Measurements from ENCODE around the gene COL4A1. TPM values are rescaled to one million over a fixed set of nuclear protein-coding genes. Genes with fewer than 3 reads are reported as not detected.

The COL4A1 gene
- total RNA-seq, 1 donor from 2014 or later = 5,210 TPM

DNA sequence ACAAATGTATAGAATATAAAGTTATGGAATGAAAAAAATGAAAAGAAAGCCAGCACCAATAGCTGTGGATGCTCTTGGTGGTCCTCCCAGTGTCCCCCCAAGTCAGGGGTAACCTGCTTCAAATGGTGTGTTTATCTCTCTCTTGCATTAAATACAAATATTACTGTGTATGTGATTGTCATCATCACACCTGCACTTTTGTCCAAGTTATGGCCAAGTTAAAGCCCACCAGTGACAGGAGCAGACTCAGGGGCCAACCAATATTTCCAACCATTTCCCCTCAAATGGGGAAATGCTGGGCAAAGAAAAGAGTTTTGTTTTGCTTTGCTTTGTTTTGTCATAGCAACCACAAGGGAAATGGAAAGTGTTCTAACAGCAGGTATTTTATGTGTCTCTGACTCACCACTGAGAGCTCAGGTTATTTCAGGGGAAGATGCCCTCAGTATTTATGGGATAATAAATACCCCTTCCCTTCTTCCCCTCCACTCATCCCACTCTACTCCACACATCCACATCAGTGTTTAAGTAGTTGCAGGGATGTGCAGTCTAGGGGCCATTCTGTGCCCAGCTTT is 133.6 kb downstream of the COL4A1 start:
- H3K27ac Mint-ChIP-seq (ENCODE audit: unreplicated experiment) = peak overlapping the region; percentile 88
- DNase-seq (ENCODE audit: low spot score) = no peak
- no peaks in the 10 kb centered on the region for H3K27me3 Mint-ChIP-seq (ENCODE audit: low read depth)
- TF ChIP-seq, protein P1, sequence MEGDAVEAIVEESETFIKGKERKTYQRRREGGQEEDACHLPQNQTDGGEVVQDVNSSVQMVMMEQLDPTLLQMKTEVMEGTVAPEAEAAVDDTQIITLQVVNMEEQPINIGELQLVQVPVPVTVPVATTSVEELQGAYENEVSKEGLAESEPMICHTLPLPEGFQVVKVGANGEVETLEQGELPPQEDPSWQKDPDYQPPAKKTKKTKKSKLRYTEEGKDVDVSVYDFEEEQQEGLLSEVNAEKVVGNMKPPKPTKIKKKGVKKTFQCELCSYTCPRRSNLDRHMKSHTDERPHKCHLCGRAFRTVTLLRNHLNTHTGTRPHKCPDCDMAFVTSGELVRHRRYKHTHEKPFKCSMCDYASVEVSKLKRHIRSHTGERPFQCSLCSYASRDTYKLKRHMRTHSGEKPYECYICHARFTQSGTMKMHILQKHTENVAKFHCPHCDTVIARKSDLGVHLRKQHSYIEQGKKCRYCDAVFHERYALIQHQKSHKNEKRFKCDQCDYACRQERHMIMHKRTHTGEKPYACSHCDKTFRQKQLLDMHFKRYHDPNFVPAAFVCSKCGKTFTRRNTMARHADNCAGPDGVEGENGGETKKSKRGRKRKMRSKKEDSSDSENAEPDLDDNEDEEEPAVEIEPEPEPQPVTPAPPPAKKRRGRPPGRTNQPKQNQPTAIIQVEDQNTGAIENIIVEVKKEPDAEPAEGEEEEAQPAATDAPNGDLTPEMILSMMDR (IDR thresholded peaks at IDR 0.05) = no peak
- H3K4me3 Mint-ChIP-seq (ENCODE audit: unreplicated experiment) = no peak overlapping the region
- H3K36me3 Mint-ChIP-seq (ENCODE audit: low read depth) = peaks cover 69% of the 10 kb centered on the region
- no peaks in the 10 kb centered on the region for H3K9me3 Mint-ChIP-seq (ENCODE audit: low read depth)
- peaks cover 4% of the 10 kb centered on the region for H3K4me1 Mint-ChIP-seq (ENCODE audit: low read depth)

DNA sequence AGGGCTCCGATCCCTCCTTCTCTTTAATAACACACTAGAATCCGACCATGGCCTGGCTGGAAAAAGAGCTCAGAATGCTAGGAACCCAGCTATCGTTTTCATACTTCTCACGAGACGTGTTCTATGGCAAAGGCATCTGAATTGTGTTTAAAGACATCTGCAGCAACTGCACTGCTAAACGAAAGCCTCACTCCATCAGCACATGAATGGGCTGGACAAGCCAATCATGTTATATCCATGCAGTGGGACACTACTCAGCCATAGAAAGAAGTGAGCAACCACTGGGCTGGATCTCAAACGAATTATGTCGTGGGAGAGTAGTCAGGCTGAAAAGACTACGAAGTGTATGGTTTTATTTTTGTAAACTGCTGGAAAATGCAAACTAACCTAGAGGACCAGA is 136.1 kb downstream of the COL4A1 start:
- Mint-ChIP-seq H3K27ac (ENCODE audit: unreplicated experiment) (peak overlapping the region; percentile 79), H3K4me1 (ENCODE audit: low read depth) (peaks cover 4% of the 10 kb centered on the region), H3K9me3 (ENCODE audit: low read depth) (no peaks in the 10 kb centered on the region), H3K36me3 (ENCODE audit: low read depth) (peaks cover 69% of the 10 kb centered on the region), H3K4me3 (ENCODE audit: unreplicated experiment) (no peak overlapping the region), H3K27me3 (ENCODE audit: low read depth) (no peaks in the 10 kb centered on the region)
- TF ChIP-seq, protein P1 (IDR thresholded peaks at IDR 0.05) = no peak
- no peak for DNase-seq (ENCODE audit: low spot score)

DNA sequence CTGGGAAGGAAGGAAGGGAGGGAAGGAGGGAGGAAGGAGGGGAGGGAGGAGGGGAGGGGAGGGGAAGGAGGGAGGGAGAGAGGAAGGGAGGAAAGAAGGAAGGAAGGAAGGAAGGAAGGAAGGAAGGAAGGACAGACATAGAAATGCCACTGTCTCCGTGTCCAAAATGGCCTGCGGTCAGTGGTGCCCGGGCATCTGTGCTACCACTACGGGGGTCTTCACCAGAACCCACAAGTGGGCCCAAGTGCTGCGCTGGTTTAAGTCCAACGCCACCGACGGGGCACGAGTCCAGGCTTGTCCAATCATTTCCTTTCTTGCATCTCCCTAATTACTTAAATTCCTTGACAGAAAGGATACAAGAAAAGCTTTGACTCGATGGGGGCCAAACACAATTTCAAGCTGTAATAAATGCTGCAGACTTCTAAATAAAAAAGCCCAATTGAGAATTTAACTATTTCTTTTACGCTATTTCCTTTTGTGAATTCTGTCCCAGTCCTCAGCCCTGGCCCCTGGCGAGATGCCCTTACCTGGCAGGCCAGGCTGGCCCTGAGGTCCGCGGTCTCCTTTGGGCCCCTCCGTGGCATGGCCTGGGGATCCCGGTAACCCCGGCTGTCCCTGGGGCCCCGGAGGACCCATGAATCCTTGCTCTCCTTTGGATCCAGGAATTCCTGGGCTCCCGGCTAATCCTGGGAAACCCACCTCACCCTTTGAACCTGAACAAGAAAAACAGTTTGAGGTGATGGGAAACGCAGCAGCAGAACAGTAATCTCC is 136.8 kb downstream of the COL4A1 start:
- Mint-ChIP-seq H3K9me3 (ENCODE audit: low read depth) (no peaks in the 10 kb centered on the region), H3K27me3 (ENCODE audit: low read depth) (no peaks in the 10 kb centered on the region), H3K4me1 (ENCODE audit: low read depth) (peaks cover 4% of the 10 kb centered on the region), H3K36me3 (ENCODE audit: low read depth) (peaks cover 67% of the 10 kb centered on the region), H3K27ac (ENCODE audit: unreplicated experiment) (peak overlapping the region; percentile 79), H3K4me3 (ENCODE audit: unreplicated experiment) (no peak overlapping the region)
- no peak for DNase-seq (ENCODE audit: low spot score)
- TF ChIP-seq, protein P1 (IDR thresholded peaks at IDR 0.05) = no peak

DNA sequence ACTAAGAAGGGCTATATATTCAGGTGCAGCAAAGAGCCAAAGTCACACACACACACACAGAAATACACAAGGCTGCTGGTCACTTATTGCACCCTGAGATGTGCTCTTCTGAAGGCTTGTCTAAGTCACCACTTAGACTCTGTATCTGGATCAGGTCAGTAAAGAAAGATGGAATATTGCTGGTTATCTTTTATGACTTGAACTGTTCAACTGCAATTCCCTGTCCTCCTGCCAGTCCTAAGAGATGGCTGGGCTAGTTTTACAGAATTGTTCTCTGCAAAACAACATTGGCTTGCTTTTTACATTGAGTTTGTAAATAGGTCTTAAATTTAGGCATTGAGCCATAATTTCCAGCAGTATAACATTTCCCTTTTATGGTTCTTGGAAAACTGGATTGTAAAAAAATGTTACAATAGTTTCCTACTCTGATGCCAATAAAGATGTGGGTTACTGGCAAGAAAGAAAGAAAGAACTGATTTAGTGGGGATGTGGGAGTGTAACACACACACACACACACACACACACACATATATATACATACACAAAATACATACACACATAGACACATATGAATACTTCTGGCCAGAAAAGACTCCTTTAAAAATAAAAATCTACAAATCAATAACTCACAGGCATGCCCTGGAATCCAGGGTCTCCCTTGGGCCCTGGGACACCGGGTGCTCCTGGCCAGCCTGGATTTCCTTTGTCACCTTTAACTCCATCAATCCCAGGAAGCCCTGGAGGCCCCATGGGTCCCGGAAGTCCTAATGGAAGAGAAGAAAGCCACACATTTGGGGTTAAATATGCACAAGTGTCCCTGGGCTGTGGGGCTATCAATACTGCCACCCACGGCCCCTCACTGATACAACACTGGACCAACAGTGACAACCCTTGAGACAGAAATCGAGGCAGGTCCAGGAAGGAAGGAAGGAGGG is 137.7 kb downstream of the COL4A1 start:
- H3K4me1 Mint-ChIP-seq (ENCODE audit: low read depth) = peaks cover 4% of the 10 kb centered on the region
- H3K27me3 Mint-ChIP-seq (ENCODE audit: low read depth) = no peaks in the 10 kb centered on the region
- TF ChIP-seq, protein P1 (IDR thresholded peaks at IDR 0.05) = no peak
- no peak for DNase-seq (ENCODE audit: low spot score)
- H3K4me3 Mint-ChIP-seq (ENCODE audit: unreplicated experiment) = no peak overlapping the region
- H3K36me3 Mint-ChIP-seq (ENCODE audit: low read depth) = peaks cover 64% of the 10 kb centered on the region
- no peaks in the 10 kb centered on the region for H3K9me3 Mint-ChIP-seq (ENCODE audit: low read depth)
- peak overlapping the region; percentile 70 for H3K27ac Mint-ChIP-seq (ENCODE audit: unreplicated experiment)

DNA sequence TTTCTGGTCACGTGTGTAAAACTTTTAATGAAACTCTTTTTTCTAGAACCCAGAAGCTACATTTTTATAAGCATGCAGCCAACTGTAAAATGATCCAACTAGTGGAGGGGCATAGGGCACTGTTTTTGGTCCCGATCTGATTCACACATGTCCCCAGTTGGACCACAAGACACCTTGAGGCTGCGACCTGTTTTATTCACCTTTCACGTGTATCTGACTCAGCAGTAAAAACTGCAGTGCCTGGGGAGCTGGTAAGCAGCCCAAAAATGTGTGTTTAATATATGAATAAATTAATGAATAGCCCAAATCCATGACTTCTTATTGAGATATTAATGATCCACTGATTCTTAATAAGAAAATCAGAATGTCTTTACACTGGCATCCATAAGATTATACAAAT is 140.4 kb downstream of the COL4A1 start:
- Mint-ChIP-seq H3K27ac (ENCODE audit: unreplicated experiment) (peak overlapping the region; percentile 27), H3K4me1 (ENCODE audit: low read depth) (peaks cover 4% of the 10 kb centered on the region), H3K36me3 (ENCODE audit: low read depth) (peaks cover 68% of the 10 kb centered on the region), H3K4me3 (ENCODE audit: unreplicated experiment) (no peak overlapping the region), H3K27me3 (ENCODE audit: low read depth) (no peaks in the 10 kb centered on the region), H3K9me3 (ENCODE audit: low read depth) (no peaks in the 10 kb centered on the region)
- TF ChIP-seq, protein P1 (IDR thresholded peaks at IDR 0.05) = no peak
- no peak for DNase-seq (ENCODE audit: low spot score)

Measured in chondrocyte (in vitro differentiated cells).